Peyer's patch (tissue), 4 donors: ENCODE measurements around the gene SEC11A.

Source experiments
- POLR2A ChIP-seq, 2 donors: fragments of 450-650 bp; IDR thresholded peaks; one replicate each; pipeline ENCODE4 v1.5.1; 2017; ENCODE audit warnings: antibody characterized with exemption in 2 of 2, mild to moderate bottlenecking in 2 of 2, moderate library complexity in 2 of 2
- TF ChIP-seq, protein P1 (sequence below), 6 experiments: fragments of 450-650 bp in 4 of 6; fragments of 200-600 bp in 2 of 6; sonication (generic) in 1 of 6; IDR thresholded peaks; one replicate each; pipeline ENCODE4 v1.5.1; 2017 to 2019; ENCODE audit warnings: antibody characterized with exemption in 6 of 6, mild to moderate bottlenecking in 3 of 6, moderate library complexity in 1 of 6

DNA sequence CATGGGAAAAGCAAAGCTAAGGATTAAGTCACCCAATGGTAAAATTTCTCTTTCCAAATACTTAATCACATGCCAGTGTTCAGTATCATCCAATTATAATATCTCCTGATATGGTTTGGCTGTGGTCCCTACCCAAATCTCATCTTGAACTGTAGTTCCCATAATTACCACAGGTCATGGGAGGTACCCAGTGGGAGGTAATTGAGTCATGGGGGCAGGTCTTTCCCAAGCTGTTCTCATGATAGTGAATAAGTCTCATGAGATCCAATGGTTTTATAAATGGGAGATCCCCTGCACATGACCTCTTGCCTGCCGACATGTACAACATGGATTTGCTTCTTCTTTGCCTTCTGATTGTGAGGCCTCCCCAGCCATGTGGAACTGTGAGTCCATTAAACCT, 31.8 kb downstream of the SEC11A start:
- TF ChIP-seq, protein P1, sequence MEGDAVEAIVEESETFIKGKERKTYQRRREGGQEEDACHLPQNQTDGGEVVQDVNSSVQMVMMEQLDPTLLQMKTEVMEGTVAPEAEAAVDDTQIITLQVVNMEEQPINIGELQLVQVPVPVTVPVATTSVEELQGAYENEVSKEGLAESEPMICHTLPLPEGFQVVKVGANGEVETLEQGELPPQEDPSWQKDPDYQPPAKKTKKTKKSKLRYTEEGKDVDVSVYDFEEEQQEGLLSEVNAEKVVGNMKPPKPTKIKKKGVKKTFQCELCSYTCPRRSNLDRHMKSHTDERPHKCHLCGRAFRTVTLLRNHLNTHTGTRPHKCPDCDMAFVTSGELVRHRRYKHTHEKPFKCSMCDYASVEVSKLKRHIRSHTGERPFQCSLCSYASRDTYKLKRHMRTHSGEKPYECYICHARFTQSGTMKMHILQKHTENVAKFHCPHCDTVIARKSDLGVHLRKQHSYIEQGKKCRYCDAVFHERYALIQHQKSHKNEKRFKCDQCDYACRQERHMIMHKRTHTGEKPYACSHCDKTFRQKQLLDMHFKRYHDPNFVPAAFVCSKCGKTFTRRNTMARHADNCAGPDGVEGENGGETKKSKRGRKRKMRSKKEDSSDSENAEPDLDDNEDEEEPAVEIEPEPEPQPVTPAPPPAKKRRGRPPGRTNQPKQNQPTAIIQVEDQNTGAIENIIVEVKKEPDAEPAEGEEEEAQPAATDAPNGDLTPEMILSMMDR (IDR thresholded peaks at IDR 0.05): no peak
- TF ChIP-seq POLR2A (IDR thresholded peaks at IDR 0.05): no peak
